HCT116 (cell line): Measurements from ENCODE around the gene RADX. TPM values are rescaled to one million over a fixed set of nuclear protein-coding genes. Genes with fewer than 3 reads are reported as not detected.

Source experiments
- ATAC-seq: fragments of 200-7000 bp; cut with Tn5 transposase; 2 replicates; pipeline ENCODE4 v1.9.1; 2020; ENCODE audit warnings: mild to moderate bottlenecking, moderate library complexity
- BruUV-seq: library from RNA; stranded (reverse); fragments of 400-500 nt; replicated peaks from 2 replicates; lab custom pipeline; 2021; lab: Mats Ljungman, UMichigan
- CTCF ChIA-PET: fragments of 300-600 bp; sonication (Branson Sonifier 250); formaldehyde crosslinking; loops from one replicate; lab custom pipeline; 2021; ENCODE audit warnings: antibody characterized with exemption; lab: Charles Lee
- POLR2A ChIA-PET: fragments of 300-600, 350-600 bp; sonication (Branson Sonifier 250); formaldehyde crosslinking; loops from one replicate; lab custom pipeline; 2021; ENCODE audit warnings: antibody characterized with exemption; lab: Charles Lee
- RAD21 ChIA-PET, 2 experiments: fragments of 300-600 bp; sonication (Branson Sonifier 250); formaldehyde crosslinking; loops; one replicate each; lab custom pipeline; 2023; ENCODE audit warnings: low total read pairs in 2 of 2; ENCODE audit not compliant: uncharacterized antibody in 2 of 2, unreplicated experiment in 2 of 2, low non-redundant PET in 1 of 2; lab: Charles Lee
- DNase-seq: peaks from one replicate; pipeline ENCODE4 v3.0.0-alpha.2; 2010; ENCODE audit warnings: low read depth, low spot score
- H2AFZ ChIP-seq: fragments of 200-600 bp; shearing (Covaris generic), sonication (generic); 2 replicates; pipeline ENCODE4 v1.6.1; 2017; ENCODE audit warnings: low read depth, mixed run types, mixed read lengths, antibody characterized with exemption, low read length; ENCODE audit not compliant: poor library complexity, severe bottlenecking
- H3K27ac ChIP-seq: 2 replicates; pipeline ENCODE4 v1.5.1; 2012; ENCODE audit warnings: low read depth, low read length
- H3K27me3 ChIP-seq: fragments of 200-600 bp; sonication (generic); 2 replicates; pipeline ENCODE4 v1.6.1; 2016; ENCODE audit warnings: mixed run types, low read length, mixed read lengths; ENCODE audit not compliant: insufficient read depth
- H3K36me3 ChIP-seq, 2 experiments: fragments of 200-500 bp in 1 of 2; fragments of 200-600 bp in 1 of 2; sonication (Bioruptor generic) in 1 of 2; sonication (generic) in 1 of 2; 2 replicates each; pipeline versions ENCODE4 v1.5.1 to v1.6.1; 2014 to 2016; ENCODE audit warnings: low read length in 2 of 2, inconsistent platforms in 1 of 2, mixed read lengths in 1 of 2, mixed run types in 1 of 2; ENCODE audit not compliant: insufficient read depth in 2 of 2, control insufficient read depth in 1 of 2
- H3K4me1 ChIP-seq, 2 experiments: fragments of 200-600 bp in 1 of 2; sonication (generic) in 1 of 2; 2 replicates each; pipeline versions ENCODE4 v1.5.1 to v1.6.1; 2012 to 2017; ENCODE audit warnings: low read length in 2 of 2, inconsistent platforms in 1 of 2, mild to moderate bottlenecking in 1 of 2, mixed read lengths in 1 of 2, mixed run types in 1 of 2, moderate library complexity in 1 of 2; ENCODE audit not compliant: insufficient read depth in 2 of 2, control insufficient read depth in 1 of 2
- H3K4me2 ChIP-seq: fragments of 200-600 bp; sonication (generic); 2 replicates; pipeline ENCODE4 v1.6.1; 2017; ENCODE audit warnings: mixed run types, low read length, mixed read lengths
- H3K4me3 ChIP-seq, 2 experiments: fragments of 200-600 bp in 1 of 2; sonication (generic) in 1 of 2; replicated peaks in 1 of 2; 2 replicates each; pipeline ENCODE4 v1.5.1; 2011 to 2016; ENCODE audit warnings: low read length in 2 of 2, control low read depth in 1 of 2, low read depth in 1 of 2, mild to moderate bottlenecking in 1 of 2, mixed read lengths in 1 of 2, mixed run types in 1 of 2
- H3K79me2 ChIP-seq: fragments of 200-600 bp; sonication (generic); 2 replicates; pipeline ENCODE4 v1.6.1; 2017; ENCODE audit warnings: mild to moderate bottlenecking, mixed run types, low read length, moderate library complexity, mixed read lengths; ENCODE audit not compliant: insufficient read depth
- H3K9ac ChIP-seq: fragments of 200-600 bp; sonication (generic); 2 replicates; pipeline ENCODE4 v1.6.1; 2016; ENCODE audit warnings: low read length, mixed read lengths
- H3K9me2 ChIP-seq: fragments of 200-600 bp; sonication (generic), shearing (Covaris generic); 2 replicates; pipeline ENCODE4 v1.6.1; 2017; ENCODE audit warnings: mixed run types, mild to moderate bottlenecking, moderate library complexity; ENCODE audit not compliant: insufficient read depth
- H3K9me3 ChIP-seq, 2 experiments: fragments of 200-500 bp in 1 of 2; fragments of 200-600 bp in 1 of 2; sonication (Bioruptor generic) in 1 of 2; sonication (generic) in 1 of 2; 2 replicates each; pipeline ENCODE4 v1.6.1; 2014 to 2017; ENCODE audit warnings: low read length in 2 of 2, mixed read lengths in 2 of 2, inconsistent platforms in 1 of 2, low read depth in 1 of 2, mild to moderate bottlenecking in 1 of 2, mixed run types in 1 of 2, moderate library complexity in 1 of 2; ENCODE audit not compliant: control insufficient read depth in 1 of 2, insufficient read depth in 1 of 2
- H4K20me1 ChIP-seq: fragments of 200-600 bp; sonication (generic), shearing (Covaris generic); 2 replicates; pipeline ENCODE4 v1.6.1; 2017; ENCODE audit warnings: mixed run types, mild to moderate bottlenecking, moderate library complexity; ENCODE audit not compliant: insufficient read depth
- CBX3 ChIP-seq: IDR thresholded peaks from 2 replicates; pipeline ENCODE4 v1.6.1; 2012; ENCODE audit warnings: low read depth
- CEBPB ChIP-seq: IDR thresholded peaks from 2 replicates; pipeline ENCODE4 v1.6.1; 2012; ENCODE audit warnings: low read depth
- EGR1 ChIP-seq: IDR thresholded peaks from 2 replicates; pipeline ENCODE4 v1.6.1; 2012; ENCODE audit warnings: low read depth
- ELF1 ChIP-seq: IDR thresholded peaks from 2 replicates; pipeline ENCODE4 v1.6.1; 2012; ENCODE audit warnings: low read depth, borderline replicate concordance
- EZH2 ChIP-seq: fragments of 200-600 bp; sonication (generic); IDR thresholded peaks from 2 replicates; pipeline ENCODE4 v1.6.1; 2017; ENCODE audit warnings: antibody characterized with exemption, mixed run types
- FOSL1 ChIP-seq: IDR thresholded peaks from 2 replicates; pipeline ENCODE4 v1.6.1; 2012; ENCODE audit warnings: low read depth
- POLR2A ChIP-seq: IDR thresholded peaks from 2 replicates; pipeline ENCODE4 v1.7.0; 2011; ENCODE audit warnings: borderline replicate concordance; ENCODE audit not compliant: insufficient read depth, insufficient read length; ENCODE audit errors: extremely low read depth
- POLR2AphosphoS5 ChIP-seq: IDR thresholded peaks from 2 replicates; pipeline ENCODE4 v1.6.1; 2011; ENCODE audit warnings: mild to moderate bottlenecking, low read depth, low read length, moderate library complexity
- RAD21 ChIP-seq: IDR thresholded peaks from 2 replicates; pipeline ENCODE4 v1.6.1; 2012; ENCODE audit warnings: low read depth, mild to moderate bottlenecking
- SP1 ChIP-seq: IDR thresholded peaks from 2 replicates; pipeline ENCODE4 v1.6.1; 2012; ENCODE audit warnings: low read depth
- SRF ChIP-seq: IDR thresholded peaks from 2 replicates; pipeline ENCODE4 v1.6.1; 2012; ENCODE audit warnings: low read depth
- TCF7L2 ChIP-seq: IDR thresholded peaks from 2 replicates; pipeline ENCODE4 v1.7.0; 2011; ENCODE audit warnings: borderline replicate concordance, inconsistent platforms; ENCODE audit not compliant: insufficient read depth, insufficient read length; ENCODE audit errors: extremely low read depth
- ZBTB33 ChIP-seq: IDR thresholded peaks from 2 replicates; pipeline ENCODE4 v1.6.1; 2011; ENCODE audit warnings: mild to moderate bottlenecking, low read length, moderate library complexity; ENCODE audit not compliant: insufficient replicate concordance; ENCODE audit errors: extremely low read depth
- ZFX ChIP-seq: fragments of 450-650 bp; IDR thresholded peaks from 2 replicates; pipeline ENCODE4 v1.6.1; 2017
- ZNF274 ChIP-seq: fragments of 200-500 bp; sonication (Bioruptor generic); IDR thresholded peaks from 2 replicates; pipeline ENCODE4 v1.6.1; 2014; ENCODE audit warnings: mild to moderate bottlenecking, low read depth, low read length, inconsistent platforms
- intact Hi-C: fragments of 100-400 bp; cut with micrococcal nuclease; formaldehyde crosslinking; loops from 2 replicates; pipeline ENCODE4 v1.10.0; 2022
- total RNA-seq: library from RNA; stranded (reverse); gene quantifications from one replicate; pipeline ENCODE4 v1.2.1, GENCODE V29; 2021; ENCODE audit not compliant: unreplicated experiment
- TF ChIP-seq, protein P1 (sequence below): IDR thresholded peaks from 2 replicates; pipeline ENCODE4 v1.6.1; 2012
- TF ChIP-seq, protein P2 (sequence below): IDR thresholded peaks from 2 replicates; pipeline ENCODE4 v1.6.1; 2012; ENCODE audit warnings: low read depth
- TF ChIP-seq, protein P3 (sequence below), 3 experiments: fragments of 200-600 bp in 1 of 3; sonication (generic) in 1 of 3; IDR thresholded peaks in 2 of 3; conservative IDR thresholded peaks in 1 of 3; 2 replicates each; pipeline ENCODE4 v1.5.1; 2012 to 2017; ENCODE audit warnings: low read depth in 2 of 3, low read length in 2 of 3, antibody characterized with exemption in 1 of 3, borderline replicate concordance in 1 of 3, control low read depth in 1 of 3, mild to moderate bottlenecking in 1 of 3, mixed read lengths in 1 of 3, mixed run types in 1 of 3, moderate library complexity in 1 of 3; ENCODE audit not compliant: insufficient read depth in 1 of 3
- TF ChIP-seq, protein P4 (sequence below): IDR thresholded peaks from 2 replicates; pipeline ENCODE4 v1.6.1; 2012

RADX gene
- total RNA-seq, 1 experiment from 2014 or later: 8.0 TPM

DNA sequence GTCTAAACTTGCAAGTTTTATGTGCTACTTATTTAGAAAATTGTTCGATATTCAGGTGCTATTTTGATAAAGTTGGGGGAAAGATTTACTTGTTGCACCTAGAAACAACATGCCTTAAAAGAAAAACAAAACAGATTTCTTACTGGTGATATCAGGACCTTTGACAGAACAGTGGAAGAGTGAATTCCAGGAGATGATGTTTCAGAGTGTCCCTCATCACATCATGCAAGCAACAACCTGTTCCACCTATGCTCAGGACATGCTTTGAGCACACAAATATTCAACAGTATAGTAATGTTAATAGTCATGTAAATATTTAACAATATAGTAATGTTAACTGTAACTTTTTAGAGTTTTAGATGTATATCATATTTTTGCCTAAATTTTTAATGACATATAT, 90.9 kb downstream of the RADX start:
- Histone ChIP-seq H3K27me3 (no peaks in the 10 kb centered on the region), H3K27ac (no peak overlapping the region), H3K9ac (no peak overlapping the region), H3K36me3 (no peaks in the 10 kb centered on the region), H3K4me2 (no peak overlapping the region), H3K4me1 (peaks cover 3 to 12% of the 10 kb centered on the region in 2 experiments; a peak in 3 of 4 replicates), H4K20me1 (no peaks in the 10 kb centered on the region), H3K9me2 (no peaks in the 10 kb centered on the region), H3K9me3 (no peaks in the 10 kb centered on the region), H3K79me2 (no peaks in the 10 kb centered on the region), H3K4me3 (no peak overlapping the region), H2AFZ (peak overlapping the region; percentile 35)
- RAD21 ChIA-PET: no interaction called here
- BruUV-seq: no TSS peak
- intact Hi-C loops: no loop called here
- POLR2A ChIA-PET: no interaction called here
- ATAC-seq (no peak), DNase-seq (no peak)
- CTCF ChIA-PET: no interaction called here
- TF ChIP-seq CEBPB: no peak
- no peak for TF ChIP-seq POLR2AphosphoS5
- TF ChIP-seq, protein P1, sequence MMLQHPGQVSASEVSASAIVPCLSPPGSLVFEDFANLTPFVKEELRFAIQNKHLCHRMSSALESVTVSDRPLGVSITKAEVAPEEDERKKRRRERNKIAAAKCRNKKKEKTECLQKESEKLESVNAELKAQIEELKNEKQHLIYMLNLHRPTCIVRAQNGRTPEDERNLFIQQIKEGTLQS: no peak
- no peak for TF ChIP-seq CBX3
- no peak for TF ChIP-seq EZH2
- no peak for TF ChIP-seq RAD21
- no peak for TF ChIP-seq TCF7L2
- TF ChIP-seq SRF: no peak
- no peak for TF ChIP-seq EGR1
- no peak for TF ChIP-seq ELF1
- TF ChIP-seq, protein P2, sequence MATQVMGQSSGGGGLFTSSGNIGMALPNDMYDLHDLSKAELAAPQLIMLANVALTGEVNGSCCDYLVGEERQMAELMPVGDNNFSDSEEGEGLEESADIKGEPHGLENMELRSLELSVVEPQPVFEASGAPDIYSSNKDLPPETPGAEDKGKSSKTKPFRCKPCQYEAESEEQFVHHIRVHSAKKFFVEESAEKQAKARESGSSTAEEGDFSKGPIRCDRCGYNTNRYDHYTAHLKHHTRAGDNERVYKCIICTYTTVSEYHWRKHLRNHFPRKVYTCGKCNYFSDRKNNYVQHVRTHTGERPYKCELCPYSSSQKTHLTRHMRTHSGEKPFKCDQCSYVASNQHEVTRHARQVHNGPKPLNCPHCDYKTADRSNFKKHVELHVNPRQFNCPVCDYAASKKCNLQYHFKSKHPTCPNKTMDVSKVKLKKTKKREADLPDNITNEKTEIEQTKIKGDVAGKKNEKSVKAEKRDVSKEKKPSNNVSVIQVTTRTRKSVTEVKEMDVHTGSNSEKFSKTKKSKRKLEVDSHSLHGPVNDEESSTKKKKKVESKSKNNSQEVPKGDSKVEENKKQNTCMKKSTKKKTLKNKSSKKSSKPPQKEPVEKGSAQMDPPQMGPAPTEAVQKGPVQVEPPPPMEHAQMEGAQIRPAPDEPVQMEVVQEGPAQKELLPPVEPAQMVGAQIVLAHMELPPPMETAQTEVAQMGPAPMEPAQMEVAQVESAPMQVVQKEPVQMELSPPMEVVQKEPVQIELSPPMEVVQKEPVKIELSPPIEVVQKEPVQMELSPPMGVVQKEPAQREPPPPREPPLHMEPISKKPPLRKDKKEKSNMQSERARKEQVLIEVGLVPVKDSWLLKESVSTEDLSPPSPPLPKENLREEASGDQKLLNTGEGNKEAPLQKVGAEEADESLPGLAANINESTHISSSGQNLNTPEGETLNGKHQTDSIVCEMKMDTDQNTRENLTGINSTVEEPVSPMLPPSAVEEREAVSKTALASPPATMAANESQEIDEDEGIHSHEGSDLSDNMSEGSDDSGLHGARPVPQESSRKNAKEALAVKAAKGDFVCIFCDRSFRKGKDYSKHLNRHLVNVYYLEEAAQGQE: no peak
- TF ChIP-seq POLR2A: no peak
- no peak for TF ChIP-seq FOSL1
- TF ChIP-seq ZNF274: no peak
- TF ChIP-seq SP1: no peak
- no peak for TF ChIP-seq ZBTB33
- TF ChIP-seq, protein P3, sequence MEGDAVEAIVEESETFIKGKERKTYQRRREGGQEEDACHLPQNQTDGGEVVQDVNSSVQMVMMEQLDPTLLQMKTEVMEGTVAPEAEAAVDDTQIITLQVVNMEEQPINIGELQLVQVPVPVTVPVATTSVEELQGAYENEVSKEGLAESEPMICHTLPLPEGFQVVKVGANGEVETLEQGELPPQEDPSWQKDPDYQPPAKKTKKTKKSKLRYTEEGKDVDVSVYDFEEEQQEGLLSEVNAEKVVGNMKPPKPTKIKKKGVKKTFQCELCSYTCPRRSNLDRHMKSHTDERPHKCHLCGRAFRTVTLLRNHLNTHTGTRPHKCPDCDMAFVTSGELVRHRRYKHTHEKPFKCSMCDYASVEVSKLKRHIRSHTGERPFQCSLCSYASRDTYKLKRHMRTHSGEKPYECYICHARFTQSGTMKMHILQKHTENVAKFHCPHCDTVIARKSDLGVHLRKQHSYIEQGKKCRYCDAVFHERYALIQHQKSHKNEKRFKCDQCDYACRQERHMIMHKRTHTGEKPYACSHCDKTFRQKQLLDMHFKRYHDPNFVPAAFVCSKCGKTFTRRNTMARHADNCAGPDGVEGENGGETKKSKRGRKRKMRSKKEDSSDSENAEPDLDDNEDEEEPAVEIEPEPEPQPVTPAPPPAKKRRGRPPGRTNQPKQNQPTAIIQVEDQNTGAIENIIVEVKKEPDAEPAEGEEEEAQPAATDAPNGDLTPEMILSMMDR (IDR thresholded peaks at IDR 0.05 in 2 of 3, conservative IDR thresholded peaks at IDR 0.05 in 1 of 3; ENCODE audit: borderline replicate concordance in 1 of 3, insufficient read depth in 1 of 3, low read depth in 2 of 3, low read length in 2 of 3): no peak
- TF ChIP-seq ZFX: no peak
- TF ChIP-seq, protein P4, sequence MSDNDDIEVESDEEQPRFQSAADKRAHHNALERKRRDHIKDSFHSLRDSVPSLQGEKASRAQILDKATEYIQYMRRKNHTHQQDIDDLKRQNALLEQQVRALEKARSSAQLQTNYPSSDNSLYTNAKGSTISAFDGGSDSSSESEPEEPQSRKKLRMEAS: no peak
